Measurements from ENCODE around the gene DNAH10. TPM values are rescaled to one million over a fixed set of nuclear protein-coding genes. Genes with fewer than 3 reads are reported as not detected.

The DNAH10 gene
- total RNA-seq, 1 donor from 2014 or later, result not detected

DNA sequence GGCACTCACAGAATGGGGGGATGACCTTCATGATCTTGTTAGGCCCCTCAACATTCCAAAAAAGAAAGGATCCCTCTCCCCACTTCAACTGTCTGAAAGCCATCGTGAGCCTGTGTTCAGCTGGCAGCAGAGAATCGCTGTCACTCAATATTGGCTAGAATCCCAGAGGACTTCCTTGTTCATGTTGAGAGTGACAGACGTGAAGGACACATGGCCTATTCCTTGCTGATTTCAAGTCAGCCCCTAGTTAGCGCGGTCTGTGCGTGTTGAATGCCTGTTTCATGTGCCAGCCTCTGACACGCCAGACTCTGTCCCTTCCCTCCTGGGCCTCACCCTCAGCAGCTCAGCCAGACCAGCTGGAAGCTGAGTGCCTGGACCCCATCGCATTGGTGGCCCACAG lies 43.1 kb downstream of the DNAH10 start:
- H3K36me3 ChIP-seq, result no peaks in the 10 kb centered on the region
- H3K27me3 ChIP-seq (ENCODE audit: low read depth), result peaks cover 49% of the 10 kb centered on the region
- no peaks in the 10 kb centered on the region for H3K4me1 ChIP-seq
- no peaks in the 10 kb centered on the region for H3K9me3 ChIP-seq (replicated peaks)
- no peak overlapping the region for H3K27ac ChIP-seq (replicated peaks)
- no peak overlapping the region for H3K4me3 ChIP-seq
- DNase-seq, result no peak
- TF ChIP-seq, protein P1, sequence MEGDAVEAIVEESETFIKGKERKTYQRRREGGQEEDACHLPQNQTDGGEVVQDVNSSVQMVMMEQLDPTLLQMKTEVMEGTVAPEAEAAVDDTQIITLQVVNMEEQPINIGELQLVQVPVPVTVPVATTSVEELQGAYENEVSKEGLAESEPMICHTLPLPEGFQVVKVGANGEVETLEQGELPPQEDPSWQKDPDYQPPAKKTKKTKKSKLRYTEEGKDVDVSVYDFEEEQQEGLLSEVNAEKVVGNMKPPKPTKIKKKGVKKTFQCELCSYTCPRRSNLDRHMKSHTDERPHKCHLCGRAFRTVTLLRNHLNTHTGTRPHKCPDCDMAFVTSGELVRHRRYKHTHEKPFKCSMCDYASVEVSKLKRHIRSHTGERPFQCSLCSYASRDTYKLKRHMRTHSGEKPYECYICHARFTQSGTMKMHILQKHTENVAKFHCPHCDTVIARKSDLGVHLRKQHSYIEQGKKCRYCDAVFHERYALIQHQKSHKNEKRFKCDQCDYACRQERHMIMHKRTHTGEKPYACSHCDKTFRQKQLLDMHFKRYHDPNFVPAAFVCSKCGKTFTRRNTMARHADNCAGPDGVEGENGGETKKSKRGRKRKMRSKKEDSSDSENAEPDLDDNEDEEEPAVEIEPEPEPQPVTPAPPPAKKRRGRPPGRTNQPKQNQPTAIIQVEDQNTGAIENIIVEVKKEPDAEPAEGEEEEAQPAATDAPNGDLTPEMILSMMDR (IDR thresholded peaks at IDR 0.05; ENCODE audit: borderline replicate concordance), result no peak
- intact Hi-C loops (cut with micrococcal nuclease), result no loop called here

DNA sequence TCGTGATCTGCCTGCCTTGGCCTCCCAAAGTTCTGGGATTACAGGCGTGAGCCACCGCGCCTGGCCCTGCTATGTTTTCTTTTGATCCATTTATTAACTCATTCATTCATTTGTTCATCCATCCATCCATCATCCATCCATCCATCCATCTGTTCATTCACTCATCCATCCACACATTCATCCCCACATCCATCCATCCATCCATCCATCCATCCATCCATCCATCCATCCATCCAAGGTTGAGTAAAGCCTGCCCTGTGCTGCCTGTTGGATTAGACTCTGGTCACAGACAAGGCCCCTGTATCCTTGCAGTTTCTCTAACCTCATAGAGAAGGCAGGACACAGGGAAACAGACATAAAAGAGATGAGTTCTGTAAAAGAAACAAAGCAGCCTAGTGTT lies 44.9 kb downstream of the DNAH10 start:
- Histone ChIP-seq H3K9me3 (replicated peaks) (no peaks in the 10 kb centered on the region), H3K4me3 (no peak overlapping the region), H3K36me3 (no peaks in the 10 kb centered on the region), H3K27me3 (ENCODE audit: low read depth) (peaks cover 39% of the 10 kb centered on the region), H3K4me1 (no peaks in the 10 kb centered on the region), H3K27ac (replicated peaks) (no peak overlapping the region)
- TF ChIP-seq, protein P1 (IDR thresholded peaks at IDR 0.05; ENCODE audit: borderline replicate concordance), result no peak
- intact Hi-C loops (cut with micrococcal nuclease), result no loop called here
- DNase-seq, result no peak

DNA sequence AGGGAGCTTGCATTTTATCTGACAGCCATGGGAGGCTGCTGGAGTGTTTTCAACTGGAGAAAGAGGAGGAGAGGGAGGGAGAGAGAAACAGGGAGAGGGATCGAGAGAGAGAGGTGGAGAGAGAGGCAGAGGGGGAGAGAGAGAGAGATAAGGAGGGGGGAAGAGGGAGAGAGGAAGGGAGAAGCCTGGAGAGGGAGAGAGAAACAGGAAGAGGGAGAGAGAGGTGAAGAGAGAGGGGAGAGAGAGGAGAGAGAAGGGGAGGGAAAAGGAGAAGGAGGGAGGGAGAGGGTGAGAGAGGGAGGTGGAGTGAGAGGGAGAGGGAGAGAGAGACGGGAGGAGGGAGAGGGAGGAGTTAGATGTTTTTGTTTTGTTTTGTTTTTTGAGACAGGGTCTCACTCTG lies 45.6 kb downstream of the DNAH10 start:
- intact Hi-C loops (cut with micrococcal nuclease), result no loop called here
- TF ChIP-seq, protein P1 (IDR thresholded peaks at IDR 0.05; ENCODE audit: borderline replicate concordance), result no peak

DNA sequence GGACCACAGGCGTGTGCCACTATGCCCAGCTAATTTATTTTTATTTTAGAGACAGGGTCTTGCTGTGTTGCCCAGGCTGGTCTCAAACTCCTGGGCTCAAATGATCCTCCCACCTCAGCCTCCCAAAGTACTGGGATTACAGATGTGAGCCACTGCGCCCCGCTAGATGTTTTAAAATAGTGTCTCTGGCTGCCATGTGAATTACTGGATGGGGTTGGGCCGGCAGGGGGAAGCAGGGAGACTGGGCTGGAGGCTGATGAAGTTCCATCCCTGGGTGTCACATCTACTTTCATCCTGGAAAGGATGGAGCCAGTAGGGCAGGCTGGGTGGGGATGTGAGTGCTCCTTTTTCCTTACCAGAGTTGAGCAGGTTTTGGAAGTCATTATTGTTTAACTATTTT lies 46.1 kb downstream of the DNAH10 start:
- TF ChIP-seq, protein P1 (IDR thresholded peaks at IDR 0.05; ENCODE audit: borderline replicate concordance), result peak; percentile 30
- H3K4me3 ChIP-seq, result no peak overlapping the region
- peaks cover 31% of the 10 kb centered on the region for H3K27me3 ChIP-seq (ENCODE audit: low read depth)
- H3K9me3 ChIP-seq (replicated peaks), result no peaks in the 10 kb centered on the region
- intact Hi-C loops (cut with micrococcal nuclease), result no loop called here
- no peaks in the 10 kb centered on the region for H3K36me3 ChIP-seq
- H3K27ac ChIP-seq (replicated peaks), result no peak overlapping the region
- H3K4me1 ChIP-seq, result no peaks in the 10 kb centered on the region
- DNase-seq, result no peak

More for the DNA sequence above, 45.6 kb downstream of the DNAH10 start:
- DNase-seq, result no peak
- Histone ChIP-seq H3K27me3 (ENCODE audit: low read depth) (peaks cover 34% of the 10 kb centered on the region), H3K4me3 (no peak overlapping the region), H3K36me3 (no peaks in the 10 kb centered on the region), H3K9me3 (replicated peaks) (no peaks in the 10 kb centered on the region), H3K4me1 (no peaks in the 10 kb centered on the region), H3K27ac (replicated peaks) (no peak overlapping the region)

DNA sequence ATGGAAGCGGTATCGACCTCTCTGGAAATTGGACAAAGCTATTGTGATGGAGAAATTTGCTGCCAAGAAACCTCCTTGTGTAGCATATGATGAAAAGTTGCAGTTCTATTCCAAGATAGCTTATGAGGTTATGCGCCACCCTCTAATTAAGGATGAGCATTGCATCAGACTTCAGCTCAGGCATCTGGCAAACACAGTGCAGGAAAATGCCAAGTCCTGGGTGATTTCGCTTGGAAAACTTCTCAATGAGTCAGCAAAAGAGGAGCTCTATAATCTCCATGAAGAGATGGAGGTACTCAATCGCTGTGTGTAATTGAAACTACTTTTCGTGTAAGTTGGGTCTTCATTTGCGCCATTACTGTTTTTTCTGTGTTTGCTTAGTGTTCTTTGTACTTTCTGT lies 51.2 kb downstream of the DNAH10 start:
- Histone ChIP-seq H3K4me3 (no peak overlapping the region), H3K9me3 (replicated peaks) (peaks cover 21% of the 10 kb centered on the region), H3K27ac (replicated peaks) (no peak overlapping the region), H3K27me3 (ENCODE audit: low read depth) (peaks cover 25% of the 10 kb centered on the region), H3K4me1 (no peaks in the 10 kb centered on the region), H3K36me3 (no peaks in the 10 kb centered on the region)
- DNase-seq, result no peak
- TF ChIP-seq, protein P1 (IDR thresholded peaks at IDR 0.05; ENCODE audit: borderline replicate concordance), result no peak
- intact Hi-C loops (cut with micrococcal nuclease), result no loop called here

DNA sequence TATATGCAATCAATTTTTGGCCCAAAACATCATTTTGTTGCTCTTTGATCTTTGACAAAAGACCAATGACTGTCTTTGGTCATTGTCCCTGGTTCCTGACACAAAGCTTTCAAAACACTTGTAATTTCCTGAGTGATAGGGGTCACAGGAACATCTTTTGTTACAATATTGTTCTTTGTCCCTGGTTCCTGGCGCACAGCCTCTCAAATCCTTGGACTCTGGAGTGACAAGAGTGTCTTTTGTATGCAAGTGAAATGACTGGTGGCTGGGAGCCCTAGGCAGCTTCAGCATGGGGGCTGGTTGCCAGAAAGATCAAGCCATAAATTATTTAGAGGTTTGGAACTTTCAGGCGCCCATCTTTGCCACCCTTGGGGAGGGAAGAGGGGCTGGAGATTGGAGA lies 53.9 kb downstream of the DNAH10 start:
- no peak overlapping the region for H3K4me3 ChIP-seq
- intact Hi-C loops (cut with micrococcal nuclease), result no loop called here
- H3K9me3 ChIP-seq (replicated peaks), result peaks cover 21% of the 10 kb centered on the region
- no peak for DNase-seq
- no peaks in the 10 kb centered on the region for H3K4me1 ChIP-seq
- no peak overlapping the region for H3K27ac ChIP-seq (replicated peaks)
- peaks cover 17% of the 10 kb centered on the region for H3K27me3 ChIP-seq (ENCODE audit: low read depth)
- TF ChIP-seq, protein P1 (IDR thresholded peaks at IDR 0.05; ENCODE audit: borderline replicate concordance), result no peak
- no peaks in the 10 kb centered on the region for H3K36me3 ChIP-seq
